ENCODE data around the gene INHBA.

INHBA gene

DNA sequence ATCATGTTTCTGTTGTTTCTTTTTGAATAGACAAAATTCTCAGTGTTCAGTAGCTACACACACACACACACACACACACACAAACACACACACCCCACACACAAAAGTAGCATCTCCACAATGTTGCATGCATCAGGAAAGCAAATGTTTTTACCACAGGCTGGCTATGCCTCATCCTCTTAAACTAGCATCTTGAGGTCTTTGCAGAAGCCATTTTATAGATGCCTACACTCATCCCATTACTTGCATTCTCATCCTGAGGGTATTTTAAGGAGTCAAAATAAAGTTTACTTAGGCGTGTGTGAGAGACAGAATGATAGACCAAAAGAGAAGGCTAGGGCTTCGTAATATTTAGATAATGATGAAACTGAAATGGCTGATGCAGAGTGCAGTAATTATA is 7.9 kb upstream of the INHBA start:
- DNase-seq: no peak

DNA sequence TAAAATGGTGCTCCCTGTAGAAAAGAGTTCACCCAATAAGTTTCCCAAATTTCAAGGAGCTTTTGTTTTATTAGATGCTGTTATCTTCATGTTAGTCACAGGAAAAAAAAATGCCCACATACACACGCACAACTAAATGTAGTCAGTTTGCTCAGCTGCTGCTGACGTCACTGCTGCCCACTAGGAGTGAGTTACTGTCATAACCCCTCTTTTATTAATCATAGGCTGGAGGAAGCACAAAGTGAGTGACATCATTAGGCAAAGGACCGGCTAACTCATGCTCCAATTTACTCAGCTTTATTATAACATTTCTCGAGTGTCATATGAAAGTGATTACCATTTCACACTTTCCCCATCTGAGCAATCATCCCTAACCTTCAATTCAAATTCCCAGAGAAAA is 6.7 kb upstream of the INHBA start:
- DNase-seq: no peak

DNA sequence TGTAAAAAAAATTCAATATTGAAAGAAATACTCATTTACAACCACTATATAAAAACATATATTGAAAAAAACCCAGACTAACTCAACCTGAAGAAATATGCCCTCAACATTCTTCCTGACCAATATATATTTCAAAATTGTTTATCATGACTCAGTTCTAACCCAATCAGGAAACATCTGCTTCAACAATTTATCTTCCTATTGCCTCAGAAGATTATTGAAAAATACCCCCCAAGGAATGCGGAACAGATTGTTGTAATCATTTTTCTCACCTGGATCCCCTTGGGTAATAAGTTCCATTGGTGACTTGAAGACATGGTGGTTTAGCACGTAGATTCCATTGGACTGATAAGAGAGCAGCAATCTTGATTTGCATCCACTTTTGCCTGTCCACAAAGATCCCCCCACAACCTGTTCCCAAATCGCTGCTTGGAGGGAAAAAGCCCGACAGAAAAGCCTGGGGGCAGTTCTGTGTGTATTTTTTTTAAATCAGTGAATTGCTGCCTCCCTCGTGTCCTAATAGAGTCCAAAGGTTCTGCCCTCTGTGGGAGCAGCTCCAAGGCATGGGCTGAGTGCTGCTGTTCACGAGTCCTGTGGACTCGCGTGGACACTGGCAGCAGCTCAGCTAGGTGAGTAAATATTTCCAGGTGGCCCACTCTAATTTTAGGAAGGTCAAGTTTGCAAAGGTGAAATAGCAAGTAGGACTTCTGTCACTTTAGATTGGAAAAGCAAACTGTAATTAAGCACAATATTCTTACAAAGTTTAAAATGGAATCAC is 5.9 kb upstream of the INHBA start:
- no peak for DNase-seq

GRCh38 chr7:41706228-41706930 is 3.5 kb upstream of the INHBA start:
- no peak for DNase-seq

- DNase-seq: peak; percentile 73
These were observed 2.4 kb upstream of the INHBA start for GRCh38 chr7:41705109-41705901.

DNA sequence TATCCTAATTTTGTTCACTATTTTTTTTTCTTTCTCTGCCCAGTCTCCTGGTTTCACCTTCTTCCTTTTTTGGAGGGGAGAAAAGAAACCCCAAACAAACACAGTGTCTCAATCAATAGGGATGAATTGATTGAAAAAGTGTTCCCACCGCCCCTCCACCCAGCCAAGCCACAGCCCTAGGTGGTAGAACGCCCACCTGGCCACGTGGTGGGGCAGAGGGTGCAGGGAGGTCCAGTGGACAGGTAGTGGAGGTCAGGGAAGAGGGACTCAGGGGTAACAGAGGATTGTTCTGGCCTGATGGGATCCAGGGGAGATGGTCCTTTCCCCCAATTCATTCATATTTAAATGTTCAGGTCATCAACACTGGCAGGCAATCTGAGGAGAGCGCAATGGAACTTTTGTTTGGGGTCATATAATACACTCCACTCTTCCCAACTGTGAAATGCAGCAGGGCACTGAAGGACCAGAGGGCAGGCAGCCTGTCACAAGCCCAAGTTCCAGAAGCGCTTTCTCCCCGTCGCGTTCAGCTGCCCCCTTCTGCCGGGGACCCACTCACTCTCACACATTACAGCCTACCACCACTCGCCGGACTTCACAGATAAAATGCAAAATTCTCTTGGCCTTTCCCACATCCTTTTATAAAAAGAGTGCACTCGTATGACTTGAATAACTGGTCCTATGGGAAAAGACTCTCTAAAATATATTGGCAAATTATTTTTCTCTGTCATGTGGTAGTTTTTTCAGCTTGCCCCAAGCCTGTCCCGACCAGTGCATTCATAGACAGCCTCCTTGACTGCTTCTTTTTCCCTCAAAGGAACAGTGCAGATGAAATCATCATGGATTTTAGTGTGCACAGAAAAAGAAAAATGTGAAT is 1.6 kb downstream of the INHBA start:
- DNase-seq: no peak

GRCh38 chr7:41700044-41700471 is 2.8 kb downstream of the INHBA start:
- DNase-seq: no peak

- DNase-seq: no peak
These were observed 3.4 kb downstream of the INHBA start for GRCh38 chr7:41699516-41699915.

DNA sequence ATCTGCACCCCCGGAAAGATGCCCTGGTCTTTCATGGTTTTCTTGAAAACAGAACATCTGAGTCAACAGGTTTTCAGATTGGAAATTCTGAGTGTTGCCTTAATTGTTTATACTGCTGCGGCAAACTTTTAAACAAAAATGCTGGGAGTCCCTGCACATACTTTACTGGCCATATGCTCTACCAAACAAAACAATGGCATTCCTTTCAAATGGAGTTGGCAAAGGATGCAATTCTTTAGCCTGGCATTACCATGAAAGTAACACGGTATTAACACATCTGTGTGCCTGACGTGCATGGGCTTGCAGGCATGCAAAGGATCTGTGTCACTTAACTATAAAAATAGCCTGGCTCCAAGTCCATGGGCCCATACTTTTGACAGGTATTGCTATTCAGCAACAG is 4.2 kb downstream of the INHBA start:
- no peak for DNase-seq

DNA sequence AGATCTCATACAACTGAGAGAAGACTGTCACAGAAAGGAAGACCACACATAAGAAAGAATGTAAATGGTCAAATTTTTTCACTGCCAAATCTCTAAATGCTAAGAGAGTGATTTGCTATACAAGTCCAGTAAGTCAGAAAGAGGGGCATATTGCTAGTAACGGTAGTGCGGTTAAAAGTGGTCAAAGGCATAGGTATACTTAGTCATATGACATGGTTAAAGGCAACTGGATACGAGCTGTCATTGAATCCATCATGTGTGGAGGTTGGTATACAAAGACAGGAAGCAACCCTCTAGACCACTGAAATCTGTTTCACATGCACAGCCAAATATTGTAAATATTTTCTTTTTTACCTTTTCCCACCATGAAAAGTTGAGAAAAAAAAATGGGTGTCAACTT is 4.8 kb downstream of the INHBA start:
- no peak for DNase-seq

DNA sequence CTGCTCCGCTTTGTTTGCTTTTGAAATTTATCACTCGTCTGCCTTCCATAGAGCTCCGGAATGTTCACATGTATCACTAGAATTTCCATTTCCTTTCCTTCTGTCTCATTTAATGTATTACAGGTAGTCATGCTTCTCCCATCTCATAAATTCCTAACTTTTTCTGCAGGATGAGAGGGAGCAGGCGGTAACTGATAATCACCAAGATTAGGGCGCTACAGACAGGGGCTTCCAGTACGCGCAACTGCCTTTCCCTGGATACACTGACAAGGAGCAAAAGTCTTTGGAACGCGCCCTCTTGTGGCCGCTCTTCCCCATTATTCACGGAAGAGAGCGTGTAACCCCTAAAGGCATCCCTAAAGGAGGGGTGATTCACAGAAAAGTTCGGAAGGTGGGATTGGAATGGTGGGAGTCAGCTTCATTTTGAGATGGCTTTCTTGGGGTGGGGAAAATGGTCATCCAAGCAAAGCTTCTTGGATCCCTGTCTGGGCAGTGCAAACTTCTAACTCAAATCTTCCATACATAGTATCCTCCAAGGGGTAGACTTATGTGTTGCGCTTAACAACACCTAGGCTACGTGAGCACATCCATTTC is 6.5 kb downstream of the INHBA start:
- DNase-seq: peak; percentile 32

- no peak for DNase-seq
These were observed 7.1 kb downstream of the INHBA start for GRCh38 chr7:41695661-41696322.

- no peak for DNase-seq
These were observed 8.4 kb downstream of the INHBA start for GRCh38 chr7:41694495-41694894.

- no peak for DNase-seq
These were observed 9.5 kb downstream of the INHBA start for GRCh38 chr7:41693150-41693997.

- no peak for DNase-seq
These were observed 10.6 kb downstream of the INHBA start for GRCh38 chr7:41692251-41692650.

- no peak for DNase-seq
These were observed 11.4 kb downstream of the INHBA start for GRCh38 chr7:41691286-41692190.

- DNase-seq: no peak
These were observed 13.1 kb downstream of the INHBA start for GRCh38 chr7:41689815-41690214.

GRCh38 chr7:41688906-41689305 is 14.0 kb downstream of the INHBA start:
- DNase-seq: no peak

- no peak for DNase-seq
These were observed 14.8 kb downstream of the INHBA start for GRCh38 chr7:41688012-41688625.

Data from activated CD4-positive, alpha-beta T cell treated with anti-CD3 and anti-CD28 coated beads for 48 hours (primary cell).